KG1 (cell line): ENCODE measurements around the gene PARP3.
A peak's percentile ranks its signal among the peaks of the same experiment; 100 is the strongest.

Experiments
- DNase-seq: peaks from one replicate; lab custom pipeline; 2025; lab: John Stamatoyannopoulos, UW

The PARP3 gene

GRCh38 chr3:51948016-51948580, 5.9 kb downstream of the PARP3 start:
- no peak for DNase-seq

- DNase-seq, result no peak
Measured at GRCh38 chr3:51949121-51949520, 7.0 kb downstream of the PARP3 start.

- DNase-seq, result no peak
Measured at GRCh38 chr3:51950899-51951298, 8.7 kb downstream of the PARP3 start.

- no peak for DNase-seq
Measured at GRCh38 chr3:51953445-51953844, 11.3 kb downstream of the PARP3 start.

- no peak for DNase-seq
Measured at GRCh38 chr3:51954105-51954504, 11.9 kb downstream of the PARP3 start.

- DNase-seq, result no peak
Measured at GRCh38 chr3:51954713-51955112, 12.6 kb downstream of the PARP3 start.

GRCh38 chr3:51955175-51955892, 13.2 kb downstream of the PARP3 start, which contains the start of gene GPR62:
TSS of gene GPR62 (plus strand) at chr3:51955381. CDS start at chr3:51955653, 272 bp downstream.
- DNase-seq, result no peak

- DNase-seq, result peak; percentile 16
Measured at GRCh38 chr3:51955893-51956770, 14.0 kb downstream of the PARP3 start.

- DNase-seq, result no peak
Measured at GRCh38 chr3:51957520-51958205, 15.5 kb downstream of the PARP3 start.

GRCh38 chr3:51958603-51959521, 16.7 kb downstream of the PARP3 start:
- DNase-seq, result no peak

GRCh38 chr3:51959651-51960050, 17.5 kb downstream of the PARP3 start:
- no peak for DNase-seq

- DNase-seq, result no peak
Measured at GRCh38 chr3:51960386-51960785, 18.2 kb downstream of the PARP3 start.

GRCh38 chr3:51961011-51961410, 18.8 kb downstream of the PARP3 start:
- no peak for DNase-seq

- DNase-seq, result no peak
Measured at GRCh38 chr3:51961602-51962569, 19.7 kb downstream of the PARP3 start.

GRCh38 chr3:51962854-51963530, 20.8 kb downstream of the PARP3 start:
- DNase-seq, result no peak

GRCh38 chr3:51963951-51964451, 21.8 kb downstream of the PARP3 start:
- no peak for DNase-seq

GRCh38 chr3:51964521-51964920, 22.4 kb downstream of the PARP3 start:
- DNase-seq, result no peak

- DNase-seq, result no peak
Measured at GRCh38 chr3:51966016-51966415, 23.9 kb downstream of the PARP3 start.

- no peak for DNase-seq
Measured at GRCh38 chr3:51966486-51966885, 24.3 kb downstream of the PARP3 start.
